Ishikawa (cell line): ENCODE results near the gene EDN1.

Experiments
- MAX ChIP-seq: IDR thresholded peaks from 2 replicates; pipeline ENCODE4 v1.6.1; 2012
- RAD21 ChIP-seq: IDR thresholded peaks from 2 replicates; pipeline ENCODE4 v1.6.1; 2012; ENCODE audit warnings: low read depth
- REST ChIP-seq: IDR thresholded peaks from 2 replicates; pipeline ENCODE4 v1.6.1; 2012; ENCODE audit warnings: low read depth, mild to moderate bottlenecking
- TAF1 ChIP-seq: IDR thresholded peaks from 2 replicates; pipeline ENCODE4 v1.6.1; 2012; ENCODE audit warnings: low read depth, mild to moderate bottlenecking
- YY1 ChIP-seq: IDR thresholded peaks from 2 replicates; pipeline ENCODE4 v1.6.1; 2012; ENCODE audit warnings: low read depth

- TF ChIP-seq YY1 (no peak), TAF1 (no peak), RAD21 (no peak), MAX (no peak), REST (no peak)
These were observed 37.8 kb downstream of the EDN1 start for GRCh38 chr6:12327988-12328387.
